ENCODE results near the gene POC5. TPM values are rescaled to one million over a fixed set of nuclear protein-coding genes. Genes with fewer than 3 reads are reported as not detected.

The POC5 gene
- total and polyA plus RNA-seq, 2 experiments from 2014 or later: 16.2 to 25.9 TPM

DNA sequence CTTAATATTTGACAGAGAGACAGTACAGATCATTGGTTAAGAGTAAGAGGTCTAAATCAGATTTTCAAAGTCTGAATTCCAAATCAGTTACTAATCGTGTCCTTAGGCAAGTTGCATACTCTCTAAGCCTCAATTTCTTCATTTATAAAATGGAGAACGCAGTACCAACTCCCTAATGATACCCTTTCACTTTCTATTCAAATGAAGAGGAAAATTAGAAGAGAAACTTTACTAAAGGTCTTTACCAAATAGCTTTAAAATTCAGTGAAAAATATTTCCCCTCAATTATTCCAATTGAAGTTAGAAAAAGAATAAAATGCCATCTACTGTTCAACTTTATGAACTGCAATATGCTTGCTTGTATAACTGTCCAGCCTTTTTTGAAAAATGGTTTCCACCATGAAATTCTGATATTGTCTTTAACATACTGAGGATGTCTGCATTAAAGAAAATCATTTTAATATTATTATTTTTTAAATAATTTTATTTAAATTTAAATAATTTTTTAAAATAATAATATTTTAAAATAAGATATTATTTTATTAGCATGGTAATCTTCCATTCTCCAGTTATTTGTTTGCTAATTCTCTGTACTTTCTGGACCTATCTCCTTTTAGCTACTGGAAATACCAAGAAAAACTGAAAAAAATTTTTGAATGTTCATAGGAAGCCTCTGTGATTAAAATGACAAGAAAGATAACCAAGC lies 36.0 kb downstream of the POC5 start:
- H3K27me3 Mint-ChIP-seq (ENCODE audit: insufficient read depth, low read depth, poor library complexity): no peaks in the 10 kb centered on the region
- Histone ChIP-seq H3K36me3 (ENCODE audit: insufficient read depth) (no peaks in the 10 kb centered on the region), H3K4me1 (ENCODE audit: insufficient read depth) (no peaks in the 10 kb centered on the region), H3K79me2 (replicated peaks; ENCODE audit: insufficient read depth) (no peaks in the 10 kb centered on the region), H3K9me2 (ENCODE audit: insufficient read depth) (no peaks in the 10 kb centered on the region), H3K27me3 (ENCODE audit: insufficient read depth) (no peaks in the 10 kb centered on the region), H4K20me1 (replicated peaks; ENCODE audit: insufficient read depth) (no peaks in the 10 kb centered on the region; the same call in 1 of the 2 replicates), H3K27ac (ENCODE audit: low read depth) (0 out of 2 replicates have a peak overlapping the region, but pooled peaks have one; percentile 6), H3K4me2 (no peak overlapping the region), H2AFZ (no peak overlapping the region), H3F3A (replicated peaks; ENCODE audit: low read depth) (no peaks in the 10 kb centered on the region), H3K4me3 (no peak overlapping the region)
- TF ChIP-seq EZH2 (IDR thresholded peaks at IDR 0.05; ENCODE audit: low read depth, unreplicated experiment): no peak
- TF ChIP-seq NANOG (IDR thresholded peaks at IDR 0.05; ENCODE audit: borderline replicate concordance): no peak
- TF ChIP-seq, protein P1, sequence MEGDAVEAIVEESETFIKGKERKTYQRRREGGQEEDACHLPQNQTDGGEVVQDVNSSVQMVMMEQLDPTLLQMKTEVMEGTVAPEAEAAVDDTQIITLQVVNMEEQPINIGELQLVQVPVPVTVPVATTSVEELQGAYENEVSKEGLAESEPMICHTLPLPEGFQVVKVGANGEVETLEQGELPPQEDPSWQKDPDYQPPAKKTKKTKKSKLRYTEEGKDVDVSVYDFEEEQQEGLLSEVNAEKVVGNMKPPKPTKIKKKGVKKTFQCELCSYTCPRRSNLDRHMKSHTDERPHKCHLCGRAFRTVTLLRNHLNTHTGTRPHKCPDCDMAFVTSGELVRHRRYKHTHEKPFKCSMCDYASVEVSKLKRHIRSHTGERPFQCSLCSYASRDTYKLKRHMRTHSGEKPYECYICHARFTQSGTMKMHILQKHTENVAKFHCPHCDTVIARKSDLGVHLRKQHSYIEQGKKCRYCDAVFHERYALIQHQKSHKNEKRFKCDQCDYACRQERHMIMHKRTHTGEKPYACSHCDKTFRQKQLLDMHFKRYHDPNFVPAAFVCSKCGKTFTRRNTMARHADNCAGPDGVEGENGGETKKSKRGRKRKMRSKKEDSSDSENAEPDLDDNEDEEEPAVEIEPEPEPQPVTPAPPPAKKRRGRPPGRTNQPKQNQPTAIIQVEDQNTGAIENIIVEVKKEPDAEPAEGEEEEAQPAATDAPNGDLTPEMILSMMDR (conservative IDR thresholded peaks at IDR 0.05; ENCODE audit: low read depth in 2 of 2): peak in 1 of 2 experiments; percentile 64; a peak in 3 of 4 replicates
- DNase-seq (ENCODE audit: low spot score) (peak; percentile 59), ATAC-seq (no peak)
- no peaks in the 10 kb centered on the region for H3K4me1 Mint-ChIP-seq
- H3K27ac Mint-ChIP-seq: no peak overlapping the region
- H3K4me3 Mint-ChIP-seq: no peak overlapping the region
- H3K9me3 Mint-ChIP-seq: no peaks in the 10 kb centered on the region
- peaks cover 10% of the 10 kb centered on the region; the same call in 2 of the 3 replicates for H3K36me3 Mint-ChIP-seq (ENCODE audit: low read depth)

DNA sequence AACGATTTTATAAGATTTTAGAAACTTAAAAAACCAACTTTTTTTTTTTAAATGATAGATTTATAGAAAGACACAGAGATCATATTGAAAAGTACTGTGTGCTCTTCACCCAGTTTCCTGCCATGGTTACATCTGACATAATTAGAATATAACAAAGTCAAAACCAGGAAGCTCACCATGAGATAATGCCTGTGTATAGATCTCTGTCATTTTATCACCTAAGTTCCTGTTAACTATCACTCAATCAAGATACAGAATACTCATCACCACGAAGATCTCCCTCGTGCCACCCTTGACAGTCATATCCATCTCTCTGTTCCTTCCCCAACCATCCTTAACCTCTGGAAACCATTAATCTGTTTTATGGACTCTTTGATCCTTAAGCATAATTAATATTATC lies 39.1 kb downstream of the POC5 start:
- Mint-ChIP-seq H3K36me3 (ENCODE audit: low read depth) (no peaks in the 10 kb centered on the region; the same call in 2 of the 3 replicates), H3K9me3 (no peaks in the 10 kb centered on the region), H3K4me3 (no peak overlapping the region), H3K27ac (no peak overlapping the region), H3K27me3 (ENCODE audit: insufficient read depth, low read depth, poor library complexity) (no peaks in the 10 kb centered on the region), H3K4me1 (no peaks in the 10 kb centered on the region)
- Histone ChIP-seq H3K4me2 (no peak overlapping the region), H3K4me3 (no peak overlapping the region), H3K27ac (ENCODE audit: low read depth) (no peak overlapping the region), H3K36me3 (ENCODE audit: insufficient read depth) (no peaks in the 10 kb centered on the region), H3K4me1 (ENCODE audit: insufficient read depth) (no peaks in the 10 kb centered on the region), H2AFZ (no peak overlapping the region), H3K9me2 (ENCODE audit: insufficient read depth) (no peaks in the 10 kb centered on the region), H4K20me1 (replicated peaks; ENCODE audit: insufficient read depth) (no peaks in the 10 kb centered on the region; the same call in 1 of the 2 replicates), H3K27me3 (ENCODE audit: insufficient read depth) (no peaks in the 10 kb centered on the region), H3F3A (replicated peaks; ENCODE audit: low read depth) (no peaks in the 10 kb centered on the region), H3K79me2 (replicated peaks; ENCODE audit: insufficient read depth) (no peaks in the 10 kb centered on the region)
- DNase-seq (ENCODE audit: low spot score): no peak
- no peak for ATAC-seq
- no peak for TF ChIP-seq ZNF114 (CRISPR knock-in tag; IDR thresholded peaks at IDR 0.05)
- TF ChIP-seq, protein P1 (conservative IDR thresholded peaks at IDR 0.05; ENCODE audit: low read depth in 2 of 2): no peak
- TF ChIP-seq STAT1 (IDR thresholded peaks at IDR 0.05; ENCODE audit: unreplicated experiment): no peak
- TF ChIP-seq POLR2AphosphoS5 (IDR thresholded peaks at IDR 0.05; ENCODE audit: low read depth): no peak
- no peak for TF ChIP-seq EZH2 (IDR thresholded peaks at IDR 0.05; ENCODE audit: low read depth, unreplicated experiment)
- no peak for TF ChIP-seq ZNF331 (CRISPR knock-in tag; IDR thresholded peaks at IDR 0.05; ENCODE audit: low read depth)
- TF ChIP-seq JUNB (IDR thresholded peaks at IDR 0.05; ENCODE audit: unreplicated experiment): no peak
- TF ChIP-seq, protein P2, sequence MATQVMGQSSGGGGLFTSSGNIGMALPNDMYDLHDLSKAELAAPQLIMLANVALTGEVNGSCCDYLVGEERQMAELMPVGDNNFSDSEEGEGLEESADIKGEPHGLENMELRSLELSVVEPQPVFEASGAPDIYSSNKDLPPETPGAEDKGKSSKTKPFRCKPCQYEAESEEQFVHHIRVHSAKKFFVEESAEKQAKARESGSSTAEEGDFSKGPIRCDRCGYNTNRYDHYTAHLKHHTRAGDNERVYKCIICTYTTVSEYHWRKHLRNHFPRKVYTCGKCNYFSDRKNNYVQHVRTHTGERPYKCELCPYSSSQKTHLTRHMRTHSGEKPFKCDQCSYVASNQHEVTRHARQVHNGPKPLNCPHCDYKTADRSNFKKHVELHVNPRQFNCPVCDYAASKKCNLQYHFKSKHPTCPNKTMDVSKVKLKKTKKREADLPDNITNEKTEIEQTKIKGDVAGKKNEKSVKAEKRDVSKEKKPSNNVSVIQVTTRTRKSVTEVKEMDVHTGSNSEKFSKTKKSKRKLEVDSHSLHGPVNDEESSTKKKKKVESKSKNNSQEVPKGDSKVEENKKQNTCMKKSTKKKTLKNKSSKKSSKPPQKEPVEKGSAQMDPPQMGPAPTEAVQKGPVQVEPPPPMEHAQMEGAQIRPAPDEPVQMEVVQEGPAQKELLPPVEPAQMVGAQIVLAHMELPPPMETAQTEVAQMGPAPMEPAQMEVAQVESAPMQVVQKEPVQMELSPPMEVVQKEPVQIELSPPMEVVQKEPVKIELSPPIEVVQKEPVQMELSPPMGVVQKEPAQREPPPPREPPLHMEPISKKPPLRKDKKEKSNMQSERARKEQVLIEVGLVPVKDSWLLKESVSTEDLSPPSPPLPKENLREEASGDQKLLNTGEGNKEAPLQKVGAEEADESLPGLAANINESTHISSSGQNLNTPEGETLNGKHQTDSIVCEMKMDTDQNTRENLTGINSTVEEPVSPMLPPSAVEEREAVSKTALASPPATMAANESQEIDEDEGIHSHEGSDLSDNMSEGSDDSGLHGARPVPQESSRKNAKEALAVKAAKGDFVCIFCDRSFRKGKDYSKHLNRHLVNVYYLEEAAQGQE (IDR thresholded peaks at IDR 0.05; ENCODE audit: unreplicated experiment): no peak
- no peak for TF ChIP-seq CREB1 (CRISPR knock-in tag; IDR thresholded peaks at IDR 0.05; ENCODE audit: low read depth)
- TF ChIP-seq, protein P3, sequence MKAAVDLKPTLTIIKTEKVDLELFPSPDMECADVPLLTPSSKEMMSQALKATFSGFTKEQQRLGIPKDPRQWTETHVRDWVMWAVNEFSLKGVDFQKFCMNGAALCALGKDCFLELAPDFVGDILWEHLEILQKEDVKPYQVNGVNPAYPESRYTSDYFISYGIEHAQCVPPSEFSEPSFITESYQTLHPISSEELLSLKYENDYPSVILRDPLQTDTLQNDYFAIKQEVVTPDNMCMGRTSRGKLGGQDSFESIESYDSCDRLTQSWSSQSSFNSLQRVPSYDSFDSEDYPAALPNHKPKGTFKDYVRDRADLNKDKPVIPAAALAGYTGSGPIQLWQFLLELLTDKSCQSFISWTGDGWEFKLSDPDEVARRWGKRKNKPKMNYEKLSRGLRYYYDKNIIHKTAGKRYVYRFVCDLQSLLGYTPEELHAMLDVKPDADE (IDR thresholded peaks at IDR 0.05): no peak

Measured in GM23338 (cell line).